ENCODE measurements around the gene FOXP2.

Gene FOXP2

GRCh38 chr7:114414156-114415063 is at the start of gene FOXP2:
TSS of gene FOXP2 (plus strand) at chr7:114414815. CDS start at chr7:114426512, 11,697 bp downstream.
- Histone ChIP-seq H3K4me3 (ENCODE audit: low read depth in 1 of 2, low read length in 1 of 2) (no peak within 1 kb of the TSS), H3K4me1 (ENCODE audit: control insufficient read depth in 1 of 2, insufficient read depth in 1 of 2, low read depth in 1 of 2, low read length in 1 of 2) (no peaks in the 10 kb centered on the region), H3K27ac (no peak within 1 kb of the TSS), H3K27me3 (no peaks in the 10 kb centered on the region), H3K9me3 (no peaks in the 10 kb centered on the region), H3K36me3 (no peaks in the 10 kb centered on the region)
- no peak for TF ChIP-seq CTCF (IDR thresholded peaks at IDR 0.05)

DNA sequence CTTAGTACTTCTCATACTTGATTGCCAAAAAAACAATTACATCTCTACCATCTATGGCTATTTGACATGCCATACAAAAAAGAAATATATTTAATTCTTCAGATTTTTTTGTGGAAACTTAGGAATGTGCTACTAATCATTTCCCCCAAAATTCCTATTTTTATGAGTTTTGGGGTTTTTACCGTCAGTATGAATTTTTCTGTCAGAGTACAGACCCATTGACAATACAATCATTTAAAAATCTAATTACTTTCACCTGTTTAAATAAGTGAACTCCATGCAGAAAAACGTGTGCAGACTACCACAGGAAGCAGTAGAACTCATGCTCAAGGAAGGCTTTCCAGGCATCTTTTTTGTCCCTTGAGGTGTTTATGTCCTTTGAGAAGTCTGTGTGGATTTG is 48.8 kb upstream of the FOXP2 start:
- no peaks in the 10 kb centered on the region for H3K27me3 ChIP-seq
- H3K9me3 ChIP-seq = no peaks in the 10 kb centered on the region
- no peak overlapping the region for H3K27ac ChIP-seq
- TF ChIP-seq CTCF (IDR thresholded peaks at IDR 0.05) = no peak
- H3K4me3 ChIP-seq (ENCODE audit: low read depth in 1 of 2, low read length in 1 of 2) = no peak overlapping the region
- H3K4me1 ChIP-seq (ENCODE audit: control insufficient read depth in 1 of 2, insufficient read depth in 1 of 2, low read depth in 1 of 2, low read length in 1 of 2) = no peaks in the 10 kb centered on the region
- H3K36me3 ChIP-seq = no peaks in the 10 kb centered on the region

DNA sequence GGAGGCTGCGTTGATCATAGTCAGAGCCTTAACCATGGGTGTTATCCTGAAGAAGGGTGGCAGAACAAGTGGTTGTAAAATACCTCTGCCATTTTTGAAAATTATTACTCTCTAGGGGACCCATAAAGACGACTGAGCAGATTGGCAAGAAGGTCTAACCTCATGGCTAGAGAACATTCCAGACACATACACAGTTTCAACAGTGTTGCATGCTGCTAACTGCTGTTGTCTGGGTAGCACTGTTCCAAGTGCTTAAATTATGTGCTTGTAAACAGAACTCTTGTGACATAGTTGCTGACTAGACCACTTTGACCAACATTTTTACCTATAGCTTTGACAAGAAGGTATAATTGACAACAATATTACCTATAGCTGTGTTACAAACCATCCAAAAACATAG is 46.1 kb upstream of the FOXP2 start:
- no peak overlapping the region for H3K4me3 ChIP-seq (ENCODE audit: low read depth in 1 of 2, low read length in 1 of 2)
- H3K27me3 ChIP-seq = no peaks in the 10 kb centered on the region
- no peaks in the 10 kb centered on the region for H3K9me3 ChIP-seq
- H3K27ac ChIP-seq = no peak overlapping the region
- H3K36me3 ChIP-seq = no peaks in the 10 kb centered on the region
- TF ChIP-seq CTCF (IDR thresholded peaks at IDR 0.05) = no peak
- H3K4me1 ChIP-seq (ENCODE audit: control insufficient read depth in 1 of 2, insufficient read depth in 1 of 2, low read depth in 1 of 2, low read length in 1 of 2) = no peaks in the 10 kb centered on the region

GRCh38 chr7:114369294-114369693 is 45.3 kb upstream of the FOXP2 start:
- H3K27me3 ChIP-seq = no peaks in the 10 kb centered on the region
- no peak for TF ChIP-seq CTCF (IDR thresholded peaks at IDR 0.05)
- no peaks in the 10 kb centered on the region for H3K36me3 ChIP-seq
- H3K27ac ChIP-seq = no peak overlapping the region
- H3K4me1 ChIP-seq (ENCODE audit: control insufficient read depth in 1 of 2, insufficient read depth in 1 of 2, low read depth in 1 of 2, low read length in 1 of 2) = no peaks in the 10 kb centered on the region
- H3K4me3 ChIP-seq (ENCODE audit: low read depth in 1 of 2, low read length in 1 of 2) = no peak overlapping the region
- no peaks in the 10 kb centered on the region for H3K9me3 ChIP-seq

DNA sequence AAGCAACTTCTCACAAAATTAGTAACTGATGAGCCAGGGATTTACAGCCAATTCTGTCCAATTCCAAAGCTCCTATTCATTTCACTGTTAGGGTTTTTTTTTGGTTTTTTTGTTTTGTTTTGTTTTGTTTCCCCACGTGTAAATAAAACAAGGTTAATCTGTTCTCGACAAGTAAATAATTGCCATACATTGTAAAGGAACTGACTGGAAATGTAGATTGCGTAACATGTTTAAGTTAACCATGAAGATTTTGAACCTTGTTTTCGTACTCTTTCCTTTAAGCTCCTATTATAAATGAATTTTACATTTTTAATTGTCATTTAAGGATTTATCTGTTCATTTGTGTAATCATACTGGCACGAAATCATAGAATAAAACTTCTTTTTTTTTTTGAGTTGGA is 42.0 kb upstream of the FOXP2 start:
- Histone ChIP-seq H3K9me3 (no peaks in the 10 kb centered on the region), H3K27ac (no peak overlapping the region), H3K4me1 (ENCODE audit: control insufficient read depth in 1 of 2, insufficient read depth in 1 of 2, low read depth in 1 of 2, low read length in 1 of 2) (no peaks in the 10 kb centered on the region), H3K27me3 (no peaks in the 10 kb centered on the region), H3K36me3 (no peaks in the 10 kb centered on the region), H3K4me3 (ENCODE audit: low read depth in 1 of 2, low read length in 1 of 2) (no peak overlapping the region)
- TF ChIP-seq CTCF (IDR thresholded peaks at IDR 0.05) = no peak

All from neutrophil (primary cell).